B cell (primary cell): ENCODE results near the gene ANXA4. TPM values are rescaled to one million over a fixed set of nuclear protein-coding genes. Genes with fewer than 3 reads are reported as not detected.

Source experiments
- ATAC-seq: fragments of 200-7000 bp; cut with Tn5 transposase; one replicate; pipeline ENCODE4 v1.10.0; 2021; ENCODE audit warnings: low read depth, mild to moderate bottlenecking, moderate number of reproducible peaks, moderate library complexity
- CTCF ChIA-PET: fragments of 350-600 bp; sonication (Branson Sonifier 250); formaldehyde crosslinking; loops from one replicate; lab custom pipeline; 2021; ENCODE audit warnings: antibody characterized with exemption, inconsistent platforms; lab: Charles Lee
- POLR2A ChIA-PET: fragments of 350-600 bp; sonication (Branson Sonifier 250); formaldehyde crosslinking; loops from one replicate; lab custom pipeline; 2021; ENCODE audit warnings: antibody characterized with exemption; lab: Charles Lee
- DNase-seq: peaks from one replicate; pipeline ENCODE4 v3.0.0; 2013
- H2AFZ ChIP-seq: 2 replicates; pipeline ENCODE4 v1.6.1; 2012; ENCODE audit warnings: mild to moderate bottlenecking, low read depth, low read length; ENCODE audit not compliant: insufficient read depth, poor library complexity, severe bottlenecking
- H3K27ac ChIP-seq, 2 donors: 1 replicate in 1 of 2; 2 replicates in 1 of 2; pipeline ENCODE4 v1.5.1; 2012 to 2013; ENCODE audit warnings: low read length in 2 of 2, mild to moderate bottlenecking in 2 of 2, moderate library complexity in 1 of 2
- H3K27me3 ChIP-seq, 4 experiments: fragments of 200-600 bp in 1 of 4; sonication (generic) in 1 of 4; replicated peaks in 1 of 4; 1 replicate in 2 of 4; 2 replicates in 2 of 4; pipeline versions ENCODE4 v1.6.1 to v1.7.0; 2013 to 2016; ENCODE audit warnings: low read length in 3 of 4, mild to moderate bottlenecking in 2 of 4, mixed read lengths in 1 of 4, moderate library complexity in 1 of 4; ENCODE audit not compliant: insufficient read depth in 4 of 4, control insufficient read depth in 3 of 4; ENCODE audit errors: control extremely low read depth in 1 of 4
- H3K36me3 ChIP-seq, 2 experiments: replicated peaks in 1 of 2; 1 replicate in 1 of 2; 2 replicates in 1 of 2; pipeline versions ENCODE4 v1.6.1 to v1.7.1; 2013; ENCODE audit warnings: low read length in 1 of 2; ENCODE audit not compliant: insufficient read depth in 2 of 2, control insufficient read depth in 1 of 2; ENCODE audit errors: control extremely low read depth in 1 of 2, extremely low read depth in 1 of 2
- H3K4me1 ChIP-seq, 2 donors: fragments of 200-600 bp in 1 of 2; sonication (generic) in 1 of 2; 1 replicate in 1 of 2; 2 replicates in 1 of 2; pipeline versions ENCODE4 v1.5.1 to v1.6.1; 2013 to 2017; ENCODE audit warnings: low read length in 2 of 2; ENCODE audit not compliant: control insufficient read depth in 2 of 2, insufficient read depth in 2 of 2
- H3K4me2 ChIP-seq: replicated peaks from 2 replicates; pipeline ENCODE3; 2012; ENCODE audit warnings: mild to moderate bottlenecking, low read depth, low read length; ENCODE audit not compliant: poor library complexity, severe bottlenecking
- H3K4me3 ChIP-seq, 5 experiments: fragments of 200-600 bp in 1 of 5; sonication (generic) in 1 of 5; 1 replicate in 3 of 5; 2 replicates in 2 of 5; pipeline versions ENCODE4 v1.5.1 to v1.7.0; 2011 to 2016; ENCODE audit warnings: low read length in 4 of 5, mild to moderate bottlenecking in 4 of 5, low read depth in 2 of 5, control low read depth in 1 of 5, moderate library complexity in 1 of 5; ENCODE audit not compliant: insufficient read depth in 1 of 5; ENCODE audit errors: control extremely low read depth in 1 of 5, extremely low read depth in 1 of 5
- H3K79me2 ChIP-seq: fragments of 200-600 bp; sonication (generic); one replicate; pipeline ENCODE4 v1.6.0; 2016; ENCODE audit warnings: low read length; ENCODE audit not compliant: control insufficient read depth, insufficient read depth
- H3K9ac ChIP-seq: fragments of 200-600 bp; sonication (generic); 2 replicates; pipeline ENCODE4 v1.6.1; 2017; ENCODE audit warnings: mild to moderate bottlenecking, low read length, moderate library complexity
- H3K9me3 ChIP-seq, 3 donors: one replicate each; pipeline versions ENCODE4 v1.6.1 to v1.7.1; 2013; ENCODE audit warnings: low read length in 2 of 3; ENCODE audit not compliant: control insufficient read depth in 2 of 3, insufficient read depth in 1 of 3; ENCODE audit errors: control extremely low read depth in 1 of 3
- H4K20me1 ChIP-seq: 2 replicates; pipeline ENCODE4 v1.6.0; 2012; ENCODE audit warnings: mild to moderate bottlenecking, low read length; ENCODE audit not compliant: insufficient read depth, control insufficient read depth, poor library complexity, severe bottlenecking
- H3K27ac Mint-ChIP-seq: one replicate; pipeline ENCODE4 v1.8.0; 2021; ENCODE audit warnings: mixed read lengths
- H3K27me3 Mint-ChIP-seq: one replicate; pipeline ENCODE4 v1.8.0; 2021; ENCODE audit warnings: mixed read lengths
- H3K4me1 Mint-ChIP-seq: one replicate; pipeline ENCODE4 v1.8.0; 2021; ENCODE audit warnings: mixed read lengths
- H3K4me3 Mint-ChIP-seq: one replicate; pipeline ENCODE4 v1.8.0; 2021; ENCODE audit warnings: mixed read lengths
- H3K9me3 Mint-ChIP-seq: one replicate; pipeline ENCODE4 v1.8.0; 2022; ENCODE audit warnings: mixed read lengths; ENCODE audit not compliant: insufficient read depth
- CTCF ChIP-seq: fragments of 200-600 bp; IDR thresholded peaks from one replicate; pipeline ENCODE4 v1.8.0; 2022; ENCODE audit warnings: antibody characterized with exemption, mild to moderate bottlenecking
- EZH2 ChIP-seq: IDR thresholded peaks from 2 replicates; pipeline ENCODE4 v1.6.1; 2012; ENCODE audit warnings: borderline replicate concordance, low read depth, mild to moderate bottlenecking, moderate library complexity, low read length; ENCODE audit not compliant: insufficient read depth, poor library complexity, severe bottlenecking
- WGBS: methylation state at CpG from one replicate; pipeline ENCODE4 v1.1.5; 2013; ENCODE audit warnings: missing lambda C conversion rate; ENCODE audit not compliant: insufficient coverage; 5-methylcytosine and 5-hydroxymethylcytosine counted together
- intact Hi-C: fragments of 100-400 bp; cut with micrococcal nuclease; formaldehyde crosslinking; loops from one replicate; pipeline ENCODE4 v1.10.0; 2022
- polyA plus RNA-seq: library from polyadenylated mRNA; depleted of rRNA; stranded (reverse); fragments of >200 nt; gene quantifications from 2 replicates; pipeline ENCODE4 v1.2.3, GENCODE V29; 2012
- total RNA-seq, 2 donors: library from RNA; stranded (reverse); fragments of 120-200 nt in 1 of 2; gene quantifications; 1 replicate in 1 of 2; 2 replicates in 1 of 2; pipeline versions ENCODE4 v1.2.3 to v1.2.4, GENCODE V29; 2013 to 2022

Gene ANXA4
- total and polyA plus RNA-seq, 2 donors (not counting 1 experiment from before 2014, with no cell fraction given): 28.4 to 61.7 TPM

- H3K9me3 ChIP-seq: no peaks in the 10 kb centered on the region
- POLR2A ChIA-PET: interaction anchor here (0.5 kb wide), 1 partner anchor 705 kb away, joined by 3 read pairs; no protein-coding TSS in a partner anchor
Observed at GRCh38 chr2:69766014-69766413, 24.1 kb downstream of the ANXA4 start.

More at GRCh38 chr2:69766014-69766413, 24.1 kb downstream of the ANXA4 start:
- Histone ChIP-seq H3K27ac (no peak overlapping the region), H4K20me1 (no peaks in the 10 kb centered on the region), H2AFZ (no peak overlapping the region), H3K4me3 (no peak overlapping the region), H3K4me2 (no peak overlapping the region), H3K4me1 (peaks cover 53 to 62% of the 10 kb centered on the region in 2 donors), H3K27me3 (no peaks in the 10 kb centered on the region), H3K36me3 (no peaks in the 10 kb centered on the region), H3K79me2 (peaks cover 34% of the 10 kb centered on the region), H3K9ac (no peak overlapping the region)
- no peaks in the 10 kb centered on the region for H3K9me3 Mint-ChIP-seq
- intact Hi-C loops: no loop called here
- H3K4me3 Mint-ChIP-seq: peak overlapping the region; percentile 0
- peaks cover 56% of the 10 kb centered on the region for H3K4me1 Mint-ChIP-seq
- H3K27me3 Mint-ChIP-seq: no peaks in the 10 kb centered on the region
- CTCF ChIA-PET: interaction anchor here (0.8 to 1.1 kb wide), 2 partner anchors 41 to 42 kb away, joined by 3 to 6 read pairs; no protein-coding TSS in a partner anchor
- H3K27ac Mint-ChIP-seq: no peak overlapping the region
- no peak for ATAC-seq
- no CpG with 5 or more reads among the region's 3 CpGs for WGBS
- no peak for TF ChIP-seq CTCF
- no peak for TF ChIP-seq EZH2
- no peak for DNase-seq
